HL-60 (cell line): ENCODE measurements around the gene ZBTB43.

ENCODE experiments used
- DNase-seq, 2 experiments: peaks; one replicate each; pipeline ENCODE4 v3.0.0-alpha.2; 2010 to 2020; ENCODE audit warnings: low read depth in 1 of 2, low spot score in 1 of 2
- H3K27ac ChIP-seq: fragments of 250-450 bp; sonication (Bioruptor Pico); replicated peaks from 2 replicates; pipeline ENCODE4 v1.5.1; 2020; ENCODE audit warnings: mild to moderate bottlenecking, moderate library complexity
- H3K27me3 ChIP-seq: fragments of 250-450 bp; sonication (Bioruptor Pico); 2 replicates; pipeline ENCODE4 v1.5.1; 2021; ENCODE audit warnings: mild to moderate bottlenecking, moderate library complexity; ENCODE audit not compliant: insufficient read depth, poor library complexity, severe bottlenecking
- H3K4me3 ChIP-seq: replicated peaks from 2 replicates; pipeline ENCODE4 v1.5.1; 2011; ENCODE audit warnings: mild to moderate bottlenecking, control low read depth, low read length; ENCODE audit not compliant: insufficient read depth
- CTCF ChIP-seq: IDR thresholded peaks from one replicate; pipeline ENCODE4 v1.5.1; 2011; ENCODE audit warnings: low read length, control low read depth, inconsistent platforms; ENCODE audit not compliant: insufficient read depth
- GABPA ChIP-seq: IDR thresholded peaks from 2 replicates; pipeline ENCODE4 v1.6.1; 2012; ENCODE audit warnings: low read depth
- POLR2AphosphoS5 ChIP-seq: IDR thresholded peaks from 2 replicates; pipeline ENCODE4 v1.6.1; 2012; ENCODE audit warnings: low read depth
- REST ChIP-seq: IDR thresholded peaks from 2 replicates; pipeline ENCODE4 v1.6.1; 2012; ENCODE audit warnings: low read depth; ENCODE audit not compliant: insufficient replicate concordance
- SPI1 ChIP-seq: IDR thresholded peaks from 2 replicates; pipeline ENCODE4 v1.6.1; 2012; ENCODE audit warnings: low read depth, mild to moderate bottlenecking, borderline replicate concordance

ZBTB43 gene

GRCh38 chr9:126788634-126789349, 16.0 kb upstream of the ZBTB43 start:
- Histone ChIP-seq H3K27ac (no peak overlapping the region), H3K27me3 (peaks cover 3% of the 10 kb centered on the region), H3K4me3 (no peak overlapping the region)
- no peak for DNase-seq
- TF ChIP-seq REST, result no peak
- no peak for TF ChIP-seq GABPA
- TF ChIP-seq CTCF, result no peak
- TF ChIP-seq SPI1, result no peak
- TF ChIP-seq POLR2AphosphoS5, result no peak

- no peak for DNase-seq
- H3K4me3 ChIP-seq, result no peak overlapping the region
- TF ChIP-seq SPI1 (no peak), POLR2AphosphoS5 (no peak), GABPA (no peak), CTCF (no peak), REST (no peak)
- H3K27me3 ChIP-seq, result peaks cover 3% of the 10 kb centered on the region
- no peak overlapping the region for H3K27ac ChIP-seq
These were observed 14.3 kb upstream of the ZBTB43 start for GRCh38 chr9:126790561-126790960.

- Histone ChIP-seq H3K4me3 (no peak overlapping the region), H3K27ac (no peak overlapping the region), H3K27me3 (peaks cover 3% of the 10 kb centered on the region)
- TF ChIP-seq POLR2AphosphoS5, result no peak
- no peak for TF ChIP-seq REST
- no peak for TF ChIP-seq SPI1
- TF ChIP-seq CTCF, result no peak
- TF ChIP-seq GABPA, result no peak
- no peak for DNase-seq
These were observed 13.2 kb upstream of the ZBTB43 start for GRCh38 chr9:126791406-126792230.
